ENCODE measurements around the gene PALM3. TPM values are rescaled to one million over a fixed set of nuclear protein-coding genes. Genes with fewer than 3 reads are reported as not detected.

The PALM3 gene
- total and polyA plus RNA-seq, 2 experiments from 2014 or later = 2.1 to 3.4 TPM

DNA sequence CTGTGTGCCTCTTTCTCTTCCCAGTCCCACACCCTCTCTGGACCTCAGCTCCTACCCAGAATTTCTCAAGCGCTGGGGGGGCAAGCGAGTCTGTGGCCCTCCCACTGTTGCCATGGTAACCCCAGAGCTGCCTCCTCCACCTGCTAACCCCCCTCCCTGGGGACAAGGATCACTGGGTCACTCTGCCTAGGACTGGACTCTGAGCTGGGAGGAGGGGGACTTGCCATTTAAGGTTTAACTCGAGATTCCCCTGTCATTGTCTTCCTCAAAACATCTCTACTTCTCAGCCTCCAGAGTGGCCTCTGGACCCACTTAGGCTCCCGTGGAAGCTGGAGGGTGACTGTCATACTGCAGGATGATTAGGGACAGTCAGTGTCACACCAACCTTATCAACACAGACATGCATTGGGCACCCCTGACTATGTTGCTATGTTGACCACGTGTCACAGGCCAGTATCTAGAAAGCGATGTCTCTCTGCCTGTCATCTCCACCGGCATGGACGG, 2.2 kb downstream of the PALM3 start:
- no peak for TF ChIP-seq CTCF (IDR thresholded peaks at IDR 0.05; ENCODE audit: poor library complexity)
- no peak for TF ChIP-seq EZH2 (IDR thresholded peaks at IDR 0.05; ENCODE audit: borderline replicate concordance)
- no peak for TF ChIP-seq EZH2phosphoT487 (IDR thresholded peaks at IDR 0.05; ENCODE audit: low read depth, severe bottlenecking, unreplicated experiment)
- 58% methylated on average over 8 of the region's 8 CpGs for WGBS (ENCODE audit: low lambda C conversion rate, missing lambda C conversion rate)
- peaks cover 5% of the 10 kb centered on the region for H3K4me1 ChIP-seq (ENCODE audit: insufficient read depth)
- H2AFZ ChIP-seq = no peak overlapping the region
- no peak overlapping the region for H3K4me3 ChIP-seq
- no peaks in the 10 kb centered on the region for H3K79me2 ChIP-seq
- H3K4me2 ChIP-seq = no peak overlapping the region
- H3K27ac ChIP-seq = no peak overlapping the region
- H3K9me3 ChIP-seq (ENCODE audit: low read depth) = no peaks in the 10 kb centered on the region
- H4K20me1 ChIP-seq (ENCODE audit: insufficient read depth, poor library complexity, severe bottlenecking) = no peaks in the 10 kb centered on the region
- peak; percentile 49 for DNase-seq (ENCODE audit: low spot score)
- no peaks in the 10 kb centered on the region for H3K9me2 ChIP-seq (replicated peaks; ENCODE audit: insufficient read depth)
- H3K27me3 ChIP-seq = peaks cover 16% of the 10 kb centered on the region
- no peaks in the 10 kb centered on the region for H3K36me3 ChIP-seq (replicated peaks; ENCODE audit: insufficient read depth, low read depth)

GRCh38 chr19:14059093-14059480, 2.8 kb downstream of the PALM3 start:
- peak; percentile 50 for TF ChIP-seq CTCF (IDR thresholded peaks at IDR 0.05; ENCODE audit: poor library complexity)
- TF ChIP-seq EZH2 (IDR thresholded peaks at IDR 0.05; ENCODE audit: borderline replicate concordance) = no peak
- TF ChIP-seq EZH2phosphoT487 (IDR thresholded peaks at IDR 0.05; ENCODE audit: low read depth, severe bottlenecking, unreplicated experiment) = no peak
- no peak for DNase-seq (ENCODE audit: low spot score)
- H3K27me3 ChIP-seq = peaks cover 16% of the 10 kb centered on the region
- no peak overlapping the region for H3K27ac ChIP-seq
- no peaks in the 10 kb centered on the region for H3K9me3 ChIP-seq (ENCODE audit: low read depth)
- H3K4me3 ChIP-seq = no peak overlapping the region
- H3K4me2 ChIP-seq = no peak overlapping the region
- peaks cover 5% of the 10 kb centered on the region for H3K4me1 ChIP-seq (ENCODE audit: insufficient read depth)
- H3K36me3 ChIP-seq (replicated peaks; ENCODE audit: insufficient read depth, low read depth) = no peaks in the 10 kb centered on the region
- no peaks in the 10 kb centered on the region for H3K9me2 ChIP-seq (replicated peaks; ENCODE audit: insufficient read depth)
- H3K79me2 ChIP-seq = no peaks in the 10 kb centered on the region
- WGBS (ENCODE audit: low lambda C conversion rate, missing lambda C conversion rate) = 42% methylated on average over 11 of the region's 15 CpGs
- H2AFZ ChIP-seq = no peak overlapping the region
- no peaks in the 10 kb centered on the region for H4K20me1 ChIP-seq (ENCODE audit: insufficient read depth, poor library complexity, severe bottlenecking)

DNA sequence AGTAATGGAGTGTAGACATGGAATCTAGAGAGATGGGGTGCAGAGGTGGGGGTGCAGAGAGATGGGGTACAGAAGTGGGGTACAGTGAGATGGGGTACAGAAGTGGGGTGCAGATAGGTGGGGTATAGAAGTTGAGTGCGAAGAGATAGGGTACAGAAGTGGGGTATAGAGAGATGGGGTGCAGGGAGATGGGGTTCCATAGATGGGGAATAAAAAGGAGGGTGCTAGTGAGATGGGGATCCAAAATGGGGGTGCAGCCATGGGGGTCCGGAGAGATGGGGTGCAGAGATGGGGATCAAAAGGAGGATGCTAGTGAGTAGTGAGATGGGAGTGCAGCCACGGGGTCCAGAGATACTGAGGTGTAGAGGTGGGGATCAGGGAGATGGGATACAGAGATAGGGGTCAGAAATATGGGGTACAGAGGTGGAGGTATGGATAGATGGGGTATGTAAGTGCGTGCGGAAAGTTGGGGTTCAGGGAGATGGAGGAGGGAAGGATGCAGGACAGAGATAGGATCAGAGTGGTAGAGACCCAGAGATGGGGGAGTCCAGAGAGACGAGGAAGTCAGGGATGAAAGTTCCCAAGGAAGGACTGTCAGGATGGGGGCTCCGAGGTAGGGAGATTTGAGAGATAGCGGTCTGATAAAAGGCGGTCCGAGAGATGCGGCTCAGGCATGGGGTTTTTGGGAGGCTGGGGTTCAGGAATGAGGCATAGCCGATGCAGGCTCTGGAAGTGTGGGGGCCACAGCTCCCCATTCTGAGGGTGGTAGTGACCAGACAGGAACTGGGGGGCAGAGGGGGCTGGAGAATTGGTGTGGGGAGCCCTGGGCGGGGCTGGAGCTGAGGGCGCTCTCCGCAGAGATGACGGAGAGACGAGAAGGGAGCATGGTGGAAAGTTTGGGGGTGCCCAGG, 3.4 kb downstream of the PALM3 start:
- TF ChIP-seq EZH2phosphoT487 (IDR thresholded peaks at IDR 0.05; ENCODE audit: low read depth, severe bottlenecking, unreplicated experiment) (no peak), CTCF (IDR thresholded peaks at IDR 0.05; ENCODE audit: poor library complexity) (no peak)
- Histone ChIP-seq H3K36me3 (replicated peaks; ENCODE audit: insufficient read depth, low read depth) (no peaks in the 10 kb centered on the region), H3K9me3 (ENCODE audit: low read depth) (no peaks in the 10 kb centered on the region), H3K27me3 (peaks cover 16% of the 10 kb centered on the region), H3K4me2 (peak overlapping the region; percentile 81), H2AFZ (no peak overlapping the region), H3K9me2 (replicated peaks; ENCODE audit: insufficient read depth) (no peaks in the 10 kb centered on the region), H3K4me3 (no peak overlapping the region), H4K20me1 (ENCODE audit: insufficient read depth, poor library complexity, severe bottlenecking) (no peaks in the 10 kb centered on the region), H3K4me1 (ENCODE audit: insufficient read depth) (peaks cover 5% of the 10 kb centered on the region), H3K27ac (no peak overlapping the region), H3K79me2 (no peaks in the 10 kb centered on the region)
- WGBS (ENCODE audit: low lambda C conversion rate, missing lambda C conversion rate) = 53% methylated on average over 16 of the region's 17 CpGs
- DNase-seq (ENCODE audit: low spot score) = no peak

Data from hepatocyte (in vitro differentiated cells).